CD4-positive, alpha-beta memory T cell (primary cell): Measurements from ENCODE around the gene RFTN1. TPM values are rescaled to one million over a fixed set of nuclear protein-coding genes. Genes with fewer than 3 reads are reported as not detected.

ENCODE experiments used
- CTCF ChIA-PET: fragments of 350-600 bp; sonication (Branson Sonifier 250); formaldehyde crosslinking; loops from one replicate; lab custom pipeline; 2021; ENCODE audit warnings: inconsistent platforms; ENCODE audit not compliant: partially characterized antibody; lab: Charles Lee
- POLR2A ChIA-PET: fragments of 350-600 bp; sonication (Branson Sonifier 250); formaldehyde crosslinking; loops from one replicate; lab custom pipeline; 2021; ENCODE audit not compliant: partially characterized antibody; lab: Charles Lee
- DNase-seq, 5 donors: peaks; one replicate each; pipeline versions ENCODE4 v3.0.0 to v3.0.0-alpha.2; 2020 to 2022; ENCODE audit warnings: mixed read lengths in 1 of 5
- H3K27ac ChIP-seq: one replicate; pipeline ENCODE4 v1.7.0; 2013; ENCODE audit warnings: low read depth, low read length
- H3K27me3 ChIP-seq: 2 replicates; pipeline ENCODE4 v1.7.0; 2013; ENCODE audit warnings: mild to moderate bottlenecking, low read length, moderate library complexity; ENCODE audit not compliant: insufficient read depth
- H3K36me3 ChIP-seq: 2 replicates; pipeline ENCODE4 v1.7.0; 2013; ENCODE audit warnings: mild to moderate bottlenecking, low read length, moderate library complexity; ENCODE audit not compliant: insufficient read depth
- H3K4me1 ChIP-seq: 2 replicates; pipeline ENCODE4 v1.7.0; 2013; ENCODE audit warnings: mild to moderate bottlenecking, low read length, moderate library complexity; ENCODE audit not compliant: insufficient read depth
- H3K4me3 ChIP-seq, 2 donors: one replicate each; pipeline ENCODE4 v1.7.0; 2013; ENCODE audit warnings: low read length in 2 of 2, mild to moderate bottlenecking in 1 of 2
- H3K9me3 ChIP-seq, 2 donors: one replicate each; pipeline ENCODE4 v1.7.0; 2013; ENCODE audit warnings: low read length in 2 of 2, control low read depth in 1 of 2; ENCODE audit not compliant: control insufficient read depth in 1 of 2
- H3K27ac Mint-ChIP-seq, 7 donors: one replicate each; pipeline ENCODE4 v1.8.0; 2020 to 2021; ENCODE audit warnings: mixed read lengths in 7 of 7, mild to moderate bottlenecking in 6 of 7, inconsistent platforms in 3 of 7, moderate library complexity in 3 of 7
- H3K27me3 Mint-ChIP-seq, 2 donors: one replicate each; pipeline ENCODE4 v1.8.0; 2020 to 2021; ENCODE audit warnings: mixed read lengths in 2 of 2
- H3K36me3 Mint-ChIP-seq, 2 donors: one replicate each; pipeline ENCODE4 v1.8.0; 2020 to 2021; ENCODE audit warnings: mixed read lengths in 2 of 2, inconsistent platforms in 1 of 2, mild to moderate bottlenecking in 1 of 2
- H3K4me1 Mint-ChIP-seq, 4 donors: one replicate each; pipeline ENCODE4 v1.8.0; 2020 to 2021; ENCODE audit warnings: mixed read lengths in 4 of 4, mild to moderate bottlenecking in 1 of 4
- H3K4me3 Mint-ChIP-seq, 8 donors: one replicate each; pipeline ENCODE4 v1.8.0; 2020 to 2021; ENCODE audit warnings: mixed read lengths in 8 of 8, mild to moderate bottlenecking in 7 of 8, moderate library complexity in 6 of 8, inconsistent platforms in 3 of 8
- H3K9me3 Mint-ChIP-seq, 8 donors: one replicate each; pipeline ENCODE4 v1.8.0; 2020 to 2021; ENCODE audit warnings: mixed read lengths in 8 of 8, mild to moderate bottlenecking in 5 of 8, inconsistent platforms in 3 of 8, moderate library complexity in 1 of 8
- intact Hi-C: fragments of 100-400 bp; cut with micrococcal nuclease; formaldehyde crosslinking; loops from one replicate; pipeline ENCODE4 v1.15.1; 2023
- polyA plus RNA-seq, 2 donors: library from polyadenylated mRNA; unstranded; fragments of 300-500 nt; fragmentation: Illumina TruSeq; gene quantifications; one replicate each; pipeline ENCODE4 v1.2.3, GENCODE V29; 2021
- total RNA-seq, 2 experiments: library from RNA; stranded (reverse); gene quantifications; one replicate each; pipeline ENCODE4 v1.2.3, GENCODE V29; 2021

Gene RFTN1
- total and polyA plus RNA-seq, 4 experiments from 2014 or later = 38.3 to 59.7 (median 52.0) TPM

- ChIA-PET POLR2A (no interaction called here), CTCF (no interaction called here)
- Mint-ChIP-seq H3K4me1 (peaks cover 39 to 65% (median 47%) of the 10 kb centered on the region in 4 donors), H3K4me3 (peak overlapping the region in 3 of 8 donors; percentile 10 to 36 (median 17)), H3K9me3 (peaks cover 0 to 16% (median 10%) of the 10 kb centered on the region in 8 donors), H3K27ac (peak overlapping the region; percentile 66 to 87 (median 80)), H3K27me3 (no peaks in the 10 kb centered on the region), H3K36me3 (peaks cover 51 to 73% of the 10 kb centered on the region in 2 donors)
- peaks cover 15% of the 10 kb centered on the region for H3K36me3 ChIP-seq
- H3K9me3 ChIP-seq = peaks cover 0 to 5% of the 10 kb centered on the region in 2 donors
- no peak overlapping the region for H3K27ac ChIP-seq
- H3K27me3 ChIP-seq = no peaks in the 10 kb centered on the region
- no peak overlapping the region for H3K4me3 ChIP-seq
- no peak for DNase-seq
- peaks cover 32% of the 10 kb centered on the region for H3K4me1 ChIP-seq
- intact Hi-C loops = loop anchor here (5.0 kb wide), 1 partner anchor 32 kb away; no protein-coding TSS in a partner anchor
Observed at GRCh38 chr3:16334909-16335308, 178.6 kb downstream of the RFTN1 start.

DNA sequence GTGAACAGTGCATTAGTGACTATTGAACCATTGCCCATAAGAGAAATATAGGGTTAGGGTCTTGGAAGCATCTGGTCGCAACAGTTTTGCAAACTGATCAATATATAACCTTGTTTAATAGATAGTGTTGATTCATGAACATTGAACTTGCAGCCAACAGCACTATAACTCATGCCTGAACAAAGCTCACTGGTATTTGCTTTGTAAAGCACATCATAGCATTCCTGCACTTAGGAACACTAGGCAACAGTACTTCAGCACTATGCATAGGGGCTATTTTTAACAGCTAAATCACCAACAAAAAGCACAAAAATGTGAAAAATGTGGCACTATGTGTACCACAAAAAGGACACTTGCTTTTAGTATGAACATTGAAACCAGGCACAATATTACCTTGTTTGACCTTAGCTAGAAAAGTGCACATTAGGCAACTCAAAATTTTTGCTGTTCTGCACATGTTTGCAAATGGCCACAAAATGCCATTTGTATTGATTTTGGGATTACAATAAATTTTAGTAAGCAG lies 180.5 kb downstream of the RFTN1 start:
- H3K9me3 Mint-ChIP-seq = peaks cover 0 to 16% (median 10%) of the 10 kb centered on the region in 8 donors
- H3K27ac ChIP-seq = no peak overlapping the region
- DNase-seq = no peak
- peaks cover 66 to 82% of the 10 kb centered on the region in 2 donors for H3K36me3 Mint-ChIP-seq
- ChIA-PET CTCF (interaction anchor here (0.9 to 2.0 kb wide), 3 partner anchors 14 to 217 kb away, joined by 3 to 12 read pairs (median 4); no protein-coding TSS in a partner anchor), POLR2A (interaction anchor here (0.6 to 1.3 kb wide), 6 partner anchors 10 to 179 kb away, joined by 3 to 4 read pairs (median 3); no protein-coding TSS in a partner anchor)
- intact Hi-C loops = loop anchor here (5.0 kb wide), 1 partner anchor 34 kb away; no protein-coding TSS in a partner anchor
- H3K27me3 Mint-ChIP-seq = no peaks in the 10 kb centered on the region
- peaks cover 33% of the 10 kb centered on the region for H3K36me3 ChIP-seq
- peaks cover 13% of the 10 kb centered on the region for H3K4me1 ChIP-seq
- peaks cover 0 to 5% of the 10 kb centered on the region in 2 donors for H3K9me3 ChIP-seq
- peak overlapping the region in 1 of 8 donors; percentile 7 for H3K4me3 Mint-ChIP-seq
- no peak overlapping the region for H3K4me3 ChIP-seq
- no peaks in the 10 kb centered on the region for H3K27me3 ChIP-seq
- peaks cover 21 to 49% (median 28%) of the 10 kb centered on the region in 4 donors for H3K4me1 Mint-ChIP-seq
- peak overlapping the region in 5 of 7 donors; percentile 4 to 90 (median 65) for H3K27ac Mint-ChIP-seq

DNA sequence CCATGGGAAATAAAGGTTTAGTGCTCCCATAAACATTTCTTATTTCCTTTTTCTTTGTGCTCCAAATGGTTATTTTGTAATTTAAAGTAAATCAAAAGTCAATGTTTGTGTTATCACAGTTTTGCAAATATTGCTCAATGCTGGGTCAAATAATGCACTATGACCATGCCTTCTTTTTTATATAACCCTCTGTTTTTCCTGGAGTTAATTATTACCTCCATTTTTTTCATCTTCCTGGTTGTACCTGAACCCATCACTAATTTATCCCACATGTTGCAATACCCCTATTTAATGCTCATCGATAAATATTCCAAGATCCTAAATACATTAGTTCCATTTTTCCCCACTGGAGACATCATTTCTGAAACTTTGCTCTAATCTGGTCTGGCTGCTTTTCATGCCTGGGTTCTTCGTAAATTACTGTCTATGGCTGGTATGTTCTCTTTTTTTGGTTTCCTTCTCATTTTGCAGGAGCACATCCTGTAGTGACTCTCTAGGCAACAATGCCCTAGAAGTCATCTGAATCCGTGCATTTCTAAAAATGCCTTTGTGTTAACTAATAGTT lies 182.1 kb downstream of the RFTN1 start:
- H3K9me3 ChIP-seq = peaks cover 0 to 5% of the 10 kb centered on the region in 2 donors
- H3K4me1 ChIP-seq = no peaks in the 10 kb centered on the region
- Mint-ChIP-seq H3K9me3 (peaks cover 0 to 16% (median 10%) of the 10 kb centered on the region in 8 donors), H3K36me3 (peaks cover 78 to 88% of the 10 kb centered on the region in 2 donors), H3K4me3 (no peak overlapping the region), H3K27me3 (no peaks in the 10 kb centered on the region), H3K27ac (peak overlapping the region in 3 of 7 donors; percentile 14 to 44 (median 38)), H3K4me1 (peaks cover 16 to 36% (median 21%) of the 10 kb centered on the region in 4 donors)
- ChIA-PET CTCF (no interaction called here), POLR2A (no interaction called here)
- no peak for DNase-seq
- intact Hi-C loops = loop anchor here (5.0 kb wide), 1 partner anchor 36 kb away; no protein-coding TSS in a partner anchor
- no peak overlapping the region for H3K4me3 ChIP-seq
- H3K36me3 ChIP-seq = peaks cover 45% of the 10 kb centered on the region
- no peaks in the 10 kb centered on the region for H3K27me3 ChIP-seq
- H3K27ac ChIP-seq = no peak overlapping the region

DNA sequence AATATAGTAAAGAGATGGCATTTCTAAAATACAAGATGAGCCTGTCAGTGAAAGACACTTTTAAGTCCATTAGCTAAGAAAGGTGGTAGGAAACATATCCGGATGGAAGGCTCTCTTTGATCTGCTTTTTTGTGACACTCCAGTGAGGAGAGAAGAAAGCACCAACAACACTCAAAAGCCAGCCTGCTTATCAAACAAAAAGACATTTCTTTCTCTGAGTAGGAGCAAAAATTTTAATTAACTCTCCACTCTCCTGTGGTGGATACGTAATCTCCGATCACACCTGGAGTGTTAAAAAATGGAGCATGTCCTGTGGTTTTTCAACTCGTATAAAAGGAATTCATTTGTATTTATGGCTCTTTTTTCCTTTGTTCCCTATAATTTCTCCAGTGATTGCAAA lies 183.1 kb downstream of the RFTN1 start:
- peak overlapping the region in 4 of 7 donors; percentile 22 to 61 (median 56) for H3K27ac Mint-ChIP-seq
- H3K36me3 ChIP-seq = peaks cover 52% of the 10 kb centered on the region
- H3K4me3 Mint-ChIP-seq = no peak overlapping the region
- no peak for DNase-seq
- intact Hi-C loops = loop anchor here (5.0 kb wide), 1 partner anchor 37 kb away; no protein-coding TSS in a partner anchor
- H3K4me1 Mint-ChIP-seq = peaks cover 13 to 29% (median 19%) of the 10 kb centered on the region in 4 donors
- CTCF ChIA-PET = interaction anchor here (3.0 kb wide), 1 partner anchor 41 kb away, joined by 11 read pairs; no protein-coding TSS in a partner anchor
- no peaks in the 10 kb centered on the region for H3K4me1 ChIP-seq
- H3K27ac ChIP-seq = no peak overlapping the region
- peaks cover 0 to 5% of the 10 kb centered on the region in 2 donors for H3K9me3 ChIP-seq
- POLR2A ChIA-PET = no interaction called here
- H3K27me3 ChIP-seq = no peaks in the 10 kb centered on the region
- no peak overlapping the region for H3K4me3 ChIP-seq
- peaks cover 0 to 16% (median 10%) of the 10 kb centered on the region in 8 donors for H3K9me3 Mint-ChIP-seq
- H3K27me3 Mint-ChIP-seq = no peaks in the 10 kb centered on the region
- peaks cover 80 to 85% of the 10 kb centered on the region in 2 donors for H3K36me3 Mint-ChIP-seq

GRCh38 chr3:16329826-16330129 lies 183.7 kb downstream of the RFTN1 start:
- peaks cover 83% of the 10 kb centered on the region in 2 donors for H3K36me3 Mint-ChIP-seq
- H3K27me3 ChIP-seq = no peaks in the 10 kb centered on the region
- CTCF ChIA-PET = interaction anchor here (3.0 kb wide), 1 partner anchor 40 kb away, joined by 11 read pairs; no protein-coding TSS in a partner anchor
- H3K9me3 ChIP-seq = peaks cover 0 to 5% of the 10 kb centered on the region in 2 donors
- H3K4me1 Mint-ChIP-seq = peaks cover 15 to 28% (median 18%) of the 10 kb centered on the region in 4 donors
- H3K27ac ChIP-seq = no peak overlapping the region
- peaks cover 52% of the 10 kb centered on the region for H3K36me3 ChIP-seq
- no peak overlapping the region for H3K4me3 Mint-ChIP-seq
- POLR2A ChIA-PET = interaction anchor here (0.7 to 1.2 kb wide), 2 partner anchors 17 to 28 kb away, joined by 3 read pairs; no protein-coding TSS in a partner anchor
- no peaks in the 10 kb centered on the region for H3K4me1 ChIP-seq
- no peak overlapping the region for H3K4me3 ChIP-seq
- H3K9me3 Mint-ChIP-seq = peaks cover 0 to 16% (median 10%) of the 10 kb centered on the region in 8 donors
- intact Hi-C loops = loop anchor here (5.0 kb wide), 1 partner anchor 38 kb away; no protein-coding TSS in a partner anchor
- H3K27me3 Mint-ChIP-seq = no peaks in the 10 kb centered on the region
- peak overlapping the region in 2 of 7 donors; percentile 16 to 54 for H3K27ac Mint-ChIP-seq
- no peak for DNase-seq

GRCh38 chr3:16329036-16329825 lies 184.3 kb downstream of the RFTN1 start:
- ChIA-PET CTCF (interaction anchor here (1.5 to 3.0 kb wide), 2 partner anchors 9 to 40 kb away, joined by 7 to 11 read pairs; no protein-coding TSS in a partner anchor), POLR2A (interaction anchor here (0.7 to 1.3 kb wide), 3 partner anchors 10 to 28 kb away, joined by 3 read pairs; no protein-coding TSS in a partner anchor)
- Mint-ChIP-seq H3K4me3 (no peak overlapping the region), H3K9me3 (peaks cover 0 to 16% (median 10%) of the 10 kb centered on the region in 8 donors), H3K4me1 (peaks cover 13 to 27% (median 14%) of the 10 kb centered on the region in 4 donors), H3K27ac (peak overlapping the region in 6 of 7 donors; percentile 14 to 79 (median 60)), H3K36me3 (peaks cover 80 to 82% of the 10 kb centered on the region in 2 donors), H3K27me3 (no peaks in the 10 kb centered on the region)
- H3K4me3 ChIP-seq = no peak overlapping the region
- peaks cover 0 to 5% of the 10 kb centered on the region in 2 donors for H3K9me3 ChIP-seq
- H3K27me3 ChIP-seq = no peaks in the 10 kb centered on the region
- no peak for DNase-seq
- H3K36me3 ChIP-seq = peaks cover 57% of the 10 kb centered on the region
- intact Hi-C loops = no loop called here
- H3K27ac ChIP-seq = no peak overlapping the region
- no peaks in the 10 kb centered on the region for H3K4me1 ChIP-seq
